Stimulated activated CD4-positive, alpha-beta T cell treated with anti-CD3 and anti-CD28 coated beads, Interleukin-4, amount 100 ng/mL, for 24 hours (primary cell): ENCODE data around the gene ANKIB1.
"Not testable (repeated sequence)": the region's sequence is repeated elsewhere in the genome, so short reads cannot be mapped to it uniquely, and the experiment has no call there.

Source experiments
- DNase-seq: peaks from one replicate; pipeline ENCODE4 v3.0.0-alpha.2; 2020

Gene ANKIB1, protein sequence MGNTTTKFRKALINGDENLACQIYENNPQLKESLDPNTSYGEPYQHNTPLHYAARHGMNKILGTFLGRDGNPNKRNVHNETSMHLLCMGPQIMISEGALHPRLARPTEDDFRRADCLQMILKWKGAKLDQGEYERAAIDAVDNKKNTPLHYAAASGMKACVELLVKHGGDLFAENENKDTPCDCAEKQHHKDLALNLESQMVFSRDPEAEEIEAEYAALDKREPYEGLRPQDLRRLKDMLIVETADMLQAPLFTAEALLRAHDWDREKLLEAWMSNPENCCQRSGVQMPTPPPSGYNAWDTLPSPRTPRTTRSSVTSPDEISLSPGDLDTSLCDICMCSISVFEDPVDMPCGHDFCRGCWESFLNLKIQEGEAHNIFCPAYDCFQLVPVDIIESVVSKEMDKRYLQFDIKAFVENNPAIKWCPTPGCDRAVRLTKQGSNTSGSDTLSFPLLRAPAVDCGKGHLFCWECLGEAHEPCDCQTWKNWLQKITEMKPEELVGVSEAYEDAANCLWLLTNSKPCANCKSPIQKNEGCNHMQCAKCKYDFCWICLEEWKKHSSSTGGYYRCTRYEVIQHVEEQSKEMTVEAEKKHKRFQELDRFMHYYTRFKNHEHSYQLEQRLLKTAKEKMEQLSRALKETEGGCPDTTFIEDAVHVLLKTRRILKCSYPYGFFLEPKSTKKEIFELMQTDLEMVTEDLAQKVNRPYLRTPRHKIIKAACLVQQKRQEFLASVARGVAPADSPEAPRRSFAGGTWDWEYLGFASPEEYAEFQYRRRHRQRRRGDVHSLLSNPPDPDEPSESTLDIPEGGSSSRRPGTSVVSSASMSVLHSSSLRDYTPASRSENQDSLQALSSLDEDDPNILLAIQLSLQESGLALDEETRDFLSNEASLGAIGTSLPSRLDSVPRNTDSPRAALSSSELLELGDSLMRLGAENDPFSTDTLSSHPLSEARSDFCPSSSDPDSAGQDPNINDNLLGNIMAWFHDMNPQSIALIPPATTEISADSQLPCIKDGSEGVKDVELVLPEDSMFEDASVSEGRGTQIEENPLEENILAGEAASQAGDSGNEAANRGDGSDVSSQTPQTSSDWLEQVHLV

DNA sequence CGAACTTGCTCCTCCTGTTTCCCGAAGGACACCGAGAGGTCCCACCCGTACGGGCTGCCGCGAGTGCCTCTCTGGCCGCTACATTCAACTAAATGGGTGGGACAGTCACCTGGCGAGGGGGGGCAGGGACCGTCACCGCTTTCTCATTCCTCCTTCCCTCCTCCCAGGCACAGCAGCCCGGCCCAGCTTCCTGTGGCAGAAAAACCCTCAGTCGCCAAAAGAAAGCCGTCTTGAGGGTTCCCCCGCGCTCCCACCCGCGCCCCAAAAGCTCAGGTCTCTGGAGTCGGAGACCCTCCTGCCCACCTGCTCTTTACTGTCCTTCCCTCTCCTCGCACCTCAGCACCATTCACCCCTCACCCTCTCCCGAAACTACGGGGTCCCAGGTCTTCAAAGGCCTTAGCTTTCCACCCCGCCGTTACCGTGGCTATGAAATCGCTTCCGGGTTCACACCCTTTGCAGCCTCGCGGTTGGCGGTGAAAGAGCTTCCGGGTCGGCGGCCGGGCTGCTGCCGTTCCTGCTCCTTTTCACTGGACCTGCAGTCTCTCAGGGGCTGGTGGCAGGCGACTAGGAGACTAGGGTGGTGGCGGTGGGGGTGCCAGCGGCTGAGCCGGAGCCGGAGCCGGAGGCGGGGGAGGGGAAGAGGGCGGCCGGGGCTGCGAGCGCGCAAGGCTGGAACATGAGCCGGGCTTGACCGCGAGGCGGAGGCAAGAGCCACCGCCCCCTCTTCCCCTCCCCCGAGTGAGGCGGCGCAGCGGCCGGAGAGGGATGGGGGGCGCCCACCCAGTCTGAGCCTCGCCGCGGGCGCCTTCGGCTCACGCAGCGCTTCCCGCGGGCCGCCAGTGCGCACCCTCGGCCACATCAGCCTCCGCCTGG lies at the start of gene ANKIB1, which contains the start of gene KRIT1:
Gene ANKIB1, plus strand, starts transcription at position 488 of the 873 bp plus-strand sequence. CDS start 49,005 bp downstream, outside the sequence.
Gene KRIT1, minus strand, starts transcription at position 428 of the 873 bp plus-strand sequence. CDS start 3,779 bp downstream, outside the sequence.
- DNase-seq = peak; percentile 88

DNA sequence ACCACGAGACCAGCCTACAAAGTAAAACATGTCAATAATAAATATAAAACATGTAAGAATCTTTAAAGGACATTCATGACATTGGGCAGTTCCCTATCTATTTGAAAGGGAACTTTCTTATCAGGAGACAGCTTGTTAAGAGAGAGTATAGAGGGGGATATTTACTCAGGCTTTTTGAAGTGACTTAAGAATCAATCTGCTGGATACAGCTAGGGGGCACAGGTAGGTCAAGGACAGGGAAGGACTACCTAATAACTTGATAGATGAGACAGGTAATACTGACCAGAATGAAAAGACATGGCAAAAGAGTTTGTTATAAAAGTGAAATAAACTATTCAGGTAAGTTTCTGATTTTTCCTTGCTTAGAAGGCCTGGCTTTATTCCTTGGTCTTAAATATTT lies 45.0 kb upstream of the ANKIB1 start:
- DNase-seq = no peak

DNA sequence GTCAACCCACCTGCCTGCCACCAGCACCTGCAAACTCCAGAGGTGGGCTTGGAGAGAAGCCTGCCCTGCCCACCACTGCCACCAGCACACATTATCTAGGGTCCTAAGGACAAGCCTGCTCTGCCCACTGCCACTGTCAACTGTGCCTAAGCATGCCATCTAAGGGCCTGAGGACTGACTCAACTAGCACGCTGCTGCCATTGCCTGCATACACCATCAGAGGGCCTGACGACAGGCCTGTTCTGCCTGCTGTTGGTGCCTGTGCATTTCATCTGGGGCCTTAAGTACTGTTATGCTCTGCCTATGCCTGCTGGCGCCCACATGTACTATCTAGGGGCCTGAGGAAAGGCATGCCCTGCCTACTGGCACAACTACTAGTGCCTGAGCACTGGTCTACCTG lies 39.8 kb upstream of the ANKIB1 start:
- no peak for DNase-seq

DNA sequence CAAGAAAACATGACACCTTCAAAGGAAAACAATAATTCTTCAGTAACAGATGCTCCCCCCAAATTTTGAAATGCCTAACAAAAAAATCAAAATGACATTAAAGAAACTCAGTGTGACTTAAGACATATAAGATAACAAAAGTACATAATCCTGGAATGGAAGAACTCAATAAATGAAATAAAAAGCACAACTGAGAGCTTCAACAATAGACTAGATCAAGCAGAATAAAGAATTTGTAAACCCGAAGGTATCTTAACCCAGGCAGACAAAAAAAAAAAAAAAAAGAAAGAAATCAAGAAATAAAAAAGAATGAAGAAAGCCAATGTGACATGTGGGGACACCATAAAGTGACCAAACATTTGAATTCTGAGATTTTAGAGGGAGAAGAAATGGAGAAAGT lies 39.1 kb upstream of the ANKIB1 start:
- DNase-seq = no peak

DNA sequence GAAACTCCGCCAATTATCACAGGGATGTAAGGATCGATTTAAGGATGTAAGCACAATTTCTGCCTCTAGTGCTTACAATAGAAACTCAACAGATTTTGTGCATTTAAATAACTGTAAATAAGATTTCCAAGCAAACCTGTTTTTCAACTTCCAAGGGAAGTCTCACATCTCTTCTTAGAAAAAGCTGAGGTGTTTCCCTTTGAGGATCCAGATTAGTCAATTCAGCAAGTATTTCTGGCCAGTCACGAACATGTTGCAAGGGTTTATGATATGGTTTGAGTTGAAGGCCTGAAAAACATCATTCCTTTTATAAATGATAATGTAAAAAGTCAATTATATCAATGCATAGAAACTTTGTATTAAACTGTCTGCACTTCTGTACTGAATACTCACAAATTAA lies 24.0 kb upstream of the ANKIB1 start:
- no peak for DNase-seq

DNA sequence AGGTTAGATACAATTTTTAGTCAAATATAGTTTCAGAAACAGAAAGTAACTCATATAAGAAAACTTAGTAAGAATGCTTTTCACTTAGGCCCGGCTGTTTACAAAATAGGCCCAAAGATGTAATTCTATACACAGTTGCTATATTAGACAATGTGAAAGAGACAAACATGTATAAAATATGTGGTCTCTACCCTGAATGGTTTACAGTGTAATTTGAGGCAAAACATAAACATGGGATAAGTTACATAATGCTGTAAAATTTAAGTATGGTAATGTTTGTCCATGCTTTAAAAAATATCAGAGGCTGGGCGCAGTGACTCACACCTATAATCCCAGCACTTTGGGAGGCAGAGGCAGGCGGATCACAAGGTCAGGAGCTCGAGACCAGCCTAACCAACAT lies 18.8 kb upstream of the ANKIB1 start:
- DNase-seq = no peak

DNA sequence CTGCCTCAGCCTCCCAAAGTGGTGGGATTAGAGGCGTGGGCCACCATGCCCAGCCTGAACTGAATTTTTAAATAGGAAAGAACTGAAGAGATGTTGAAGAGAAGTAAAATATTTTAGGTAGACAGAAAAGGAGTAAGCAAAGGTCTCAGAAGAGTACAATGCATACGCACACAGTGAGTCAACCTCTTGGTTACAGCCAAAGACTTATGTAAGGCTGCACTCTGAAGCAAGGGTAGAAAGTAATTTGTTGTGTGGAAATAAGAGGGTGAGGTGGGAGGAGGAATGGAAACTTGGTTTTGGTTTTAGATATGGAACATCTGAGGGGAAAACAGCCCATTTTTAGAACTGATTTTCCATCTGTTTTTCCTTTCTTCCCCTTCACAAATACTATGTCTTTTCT lies 17.7 kb upstream of the ANKIB1 start:
- DNase-seq = no peak

DNA sequence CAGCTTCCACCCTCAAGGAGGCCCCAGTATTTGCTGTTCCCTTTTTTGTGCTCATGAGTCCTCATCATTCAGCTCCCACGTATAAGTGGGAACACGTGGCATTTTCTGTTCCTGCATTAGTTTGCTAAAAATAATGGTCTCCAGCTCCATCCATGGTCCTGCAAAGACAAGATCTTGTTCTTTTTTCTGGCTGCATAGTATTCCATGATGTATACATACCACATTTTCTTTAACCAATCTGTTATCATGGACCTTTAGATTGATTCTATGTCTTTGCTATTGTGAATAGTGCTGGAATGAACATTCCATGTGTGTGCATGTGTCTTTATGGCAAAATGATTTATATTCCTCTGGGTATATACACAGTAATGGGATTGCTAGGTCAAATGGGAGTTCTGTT lies 17.0 kb upstream of the ANKIB1 start:
- DNase-seq = no peak

DNA sequence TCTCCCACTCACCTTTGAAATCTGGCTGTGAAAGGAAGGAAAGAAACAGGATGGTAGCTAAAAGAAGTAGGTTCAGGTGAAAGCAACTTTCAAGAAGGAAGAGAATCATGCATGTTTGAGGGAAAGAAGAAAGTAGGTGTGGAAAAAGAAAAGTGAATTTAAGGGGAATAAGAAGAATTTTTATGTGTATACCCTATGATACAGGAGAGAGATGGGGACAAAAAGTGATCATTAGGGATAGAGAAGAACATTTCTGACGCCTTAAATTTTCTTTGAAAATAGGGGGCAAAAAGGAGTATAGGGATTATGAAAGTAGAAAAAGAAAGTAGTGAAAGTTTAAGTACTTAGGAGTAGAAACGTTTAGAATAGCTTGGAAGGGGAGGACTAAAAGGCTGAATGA lies 15.2 kb upstream of the ANKIB1 start:
- DNase-seq = no peak

DNA sequence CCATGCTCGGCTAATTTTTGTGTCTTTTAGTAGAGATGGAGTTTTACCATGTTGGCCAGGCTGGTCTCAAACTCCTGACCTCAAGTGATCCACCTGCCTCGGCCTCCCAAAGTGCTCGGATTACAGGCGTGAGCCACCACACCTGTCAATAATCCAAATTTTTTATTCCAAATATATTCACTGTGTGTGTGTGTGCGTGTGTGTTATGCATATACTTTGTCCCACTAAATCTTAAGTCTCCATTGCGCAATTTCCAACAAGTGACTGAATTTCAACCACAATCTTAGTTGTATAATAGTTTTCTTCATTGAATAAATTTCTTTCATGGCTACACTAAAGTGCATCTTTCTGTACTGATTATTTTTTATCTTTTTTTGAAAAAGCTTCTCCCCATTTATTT lies 2.8 kb upstream of the ANKIB1 start:
- no peak for DNase-seq

DNA sequence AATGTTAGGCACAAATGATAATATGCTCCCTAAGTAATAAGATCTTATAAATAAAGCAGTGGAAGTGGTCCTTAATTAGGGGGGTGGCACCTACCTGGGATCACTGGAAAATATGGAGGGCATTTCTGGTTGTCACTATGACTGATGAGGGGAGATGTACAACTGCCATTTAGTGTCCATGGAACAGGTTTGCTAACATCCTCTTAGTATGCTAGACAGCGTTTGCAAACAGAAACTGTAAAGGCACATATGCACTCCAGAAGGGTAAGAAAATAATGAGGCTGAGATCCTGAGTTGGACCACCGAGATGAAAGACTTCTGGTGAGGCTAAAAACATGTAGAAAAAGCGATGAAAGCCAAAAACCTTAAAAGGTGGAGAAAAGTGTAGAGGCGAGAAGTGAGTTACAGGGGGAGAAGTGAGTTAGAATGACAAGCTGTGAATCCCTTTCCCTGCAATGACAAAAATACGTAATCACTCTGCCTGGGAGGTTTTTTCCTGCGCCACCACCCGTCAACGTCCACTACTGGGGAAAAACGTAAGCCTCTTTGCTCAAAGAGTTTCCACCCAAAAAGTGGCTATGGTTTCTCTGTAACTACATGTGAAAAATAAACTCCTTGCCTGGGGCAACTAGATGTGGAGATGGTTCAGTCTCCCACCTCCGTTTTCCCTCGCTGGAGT lies 827 bp upstream of the ANKIB1 start:
- no peak for DNase-seq

DNA sequence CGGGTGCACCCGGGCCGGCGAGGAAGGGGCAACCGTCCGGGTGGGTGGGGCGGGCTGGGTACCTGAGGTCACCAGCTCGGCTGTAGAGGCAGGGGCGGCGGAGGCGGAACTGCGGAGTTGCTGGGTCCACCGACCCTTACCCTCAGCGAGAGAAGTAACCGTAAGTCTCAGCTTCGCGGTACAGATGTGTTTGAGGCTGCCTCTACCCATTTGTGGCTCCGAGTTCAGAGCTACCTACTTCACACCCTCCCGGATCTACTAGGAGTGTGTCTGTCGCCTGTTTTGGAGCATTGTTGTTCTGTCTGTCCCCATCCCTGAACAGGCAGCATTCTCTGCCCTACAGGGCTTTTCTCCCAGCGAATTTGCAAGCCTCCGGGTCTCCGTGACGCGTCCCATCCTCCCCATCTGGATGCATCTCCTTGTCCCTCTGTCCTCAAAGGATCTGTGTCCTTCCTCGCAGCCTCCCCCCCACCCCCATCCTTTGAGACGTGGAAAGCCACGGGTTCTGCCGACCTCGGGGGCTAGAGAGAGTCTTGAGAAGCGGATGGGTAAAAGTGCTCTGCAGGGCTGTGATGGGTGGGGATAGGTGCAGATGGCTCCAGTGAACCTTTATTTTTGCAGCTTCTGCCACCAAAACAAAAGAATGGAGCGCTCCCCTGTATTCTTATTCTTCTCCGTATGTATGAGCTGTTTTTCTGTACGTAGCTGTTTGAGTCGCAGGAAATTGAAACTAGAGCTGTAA lies 757 bp downstream of the ANKIB1 start:
- no peak for DNase-seq

DNA sequence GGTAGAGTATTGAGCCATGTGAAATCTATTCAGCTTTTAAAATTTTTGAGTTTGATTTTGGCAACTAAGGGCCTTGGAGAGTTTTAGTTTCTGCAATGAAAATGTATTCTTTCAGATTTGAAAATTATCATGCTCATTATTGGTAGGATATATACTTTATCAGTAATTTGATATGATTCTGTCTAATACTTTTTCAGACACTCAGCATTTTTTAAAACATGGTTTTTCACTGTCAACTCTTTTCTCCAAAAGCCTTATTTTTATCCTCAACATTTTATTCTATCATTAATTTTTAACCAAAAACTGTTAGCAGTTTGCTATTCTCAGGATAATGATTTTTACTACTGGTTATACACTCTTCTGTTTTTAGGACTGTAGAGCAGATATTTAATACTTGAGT lies 4.8 kb downstream of the ANKIB1 start:
- no peak for DNase-seq

DNA sequence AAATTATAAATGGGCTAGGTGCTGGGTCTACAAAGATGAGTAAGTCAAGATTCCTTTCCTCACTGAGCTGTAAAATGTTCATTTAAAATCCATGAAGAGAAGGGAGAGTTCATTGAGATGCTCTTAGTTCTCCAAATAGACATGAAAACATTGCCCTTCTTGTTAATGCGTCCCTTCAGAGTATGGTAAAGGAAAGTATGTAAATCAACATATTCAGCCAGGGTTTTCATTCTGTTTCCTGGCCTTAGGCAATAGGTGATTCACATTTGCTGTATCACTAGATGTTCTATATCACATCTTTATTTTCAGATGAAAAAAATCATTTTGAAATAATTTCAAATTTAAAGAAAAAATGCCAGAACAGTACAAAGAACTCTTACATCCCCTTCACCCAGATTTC lies 5.4 kb downstream of the ANKIB1 start:
- no peak for DNase-seq

DNA sequence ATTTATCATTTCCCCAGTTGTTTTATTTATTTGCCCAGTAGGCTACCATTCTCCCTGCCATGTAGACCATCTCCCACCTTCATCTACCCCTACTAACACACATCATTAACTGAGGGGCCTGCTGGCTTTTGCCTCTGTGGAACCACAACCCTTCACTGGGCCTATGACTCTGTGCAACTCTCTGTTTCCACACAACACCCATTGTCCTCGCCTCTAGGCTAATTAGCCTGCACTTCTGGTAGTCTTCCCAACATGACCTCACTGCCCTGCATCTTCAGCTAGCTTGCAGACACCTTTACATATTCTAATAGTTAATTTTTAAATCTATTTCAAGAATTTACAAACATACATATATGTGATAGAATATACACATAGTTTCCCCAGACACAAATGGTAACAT lies 7.5 kb downstream of the ANKIB1 start:
- no peak for DNase-seq

DNA sequence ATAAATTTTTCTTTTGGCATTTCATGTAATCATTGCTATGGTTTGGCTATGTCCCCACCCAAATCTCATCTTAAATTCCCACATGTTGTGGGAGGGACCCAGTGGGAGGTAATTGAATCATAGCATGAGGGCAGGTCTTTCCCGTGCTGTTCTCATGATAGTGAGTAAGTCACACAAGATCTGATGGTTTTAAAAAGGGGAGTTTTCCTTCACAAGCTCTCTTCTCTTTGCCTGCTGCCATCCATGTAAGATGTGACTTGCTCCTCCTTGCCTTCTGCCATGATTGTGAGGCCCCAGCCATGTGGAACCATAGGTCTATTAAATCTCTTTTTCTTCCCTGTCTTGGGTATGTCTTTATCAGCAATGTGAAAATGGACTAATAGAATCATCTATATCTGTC lies 9.0 kb downstream of the ANKIB1 start:
- not testable (repeated sequence) for DNase-seq

DNA sequence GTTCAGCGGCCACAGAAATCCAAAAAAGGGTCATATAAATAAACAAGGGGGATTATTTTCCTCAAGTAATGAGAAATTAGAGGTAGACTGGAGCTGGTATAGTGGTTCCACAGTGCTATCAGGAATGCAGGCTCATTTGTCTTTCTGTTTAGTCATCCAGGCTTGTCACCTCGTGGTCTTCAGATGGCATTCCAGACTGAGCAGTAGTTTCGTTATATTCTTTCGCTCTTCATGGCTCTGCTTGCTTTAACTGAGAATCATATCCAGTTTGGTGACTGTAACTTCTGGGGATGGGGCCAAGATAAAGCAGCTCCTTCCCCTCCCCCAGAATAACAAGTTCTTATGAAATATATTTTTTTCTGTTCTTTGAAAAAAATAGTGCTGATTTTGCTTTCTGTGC lies 9.5 kb downstream of the ANKIB1 start:
- DNase-seq = no peak

DNA sequence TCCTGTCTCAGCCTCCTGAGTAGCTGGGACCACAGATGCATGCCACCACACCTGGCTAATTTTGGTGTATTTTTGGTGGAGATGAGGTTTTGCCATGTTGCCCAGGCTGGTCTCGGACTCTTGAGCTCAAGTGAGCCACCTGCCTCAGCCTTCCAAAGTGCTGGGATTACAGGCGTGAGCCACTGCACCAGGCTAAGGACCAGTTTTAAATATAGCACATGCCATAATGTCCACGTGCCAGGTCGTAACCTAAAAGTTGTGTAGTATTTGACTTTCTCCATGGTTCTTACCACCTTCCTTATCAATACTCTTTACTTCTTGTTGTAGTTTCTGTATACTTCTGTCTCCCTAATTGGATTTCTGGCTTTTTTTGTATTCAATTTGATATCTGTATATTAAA lies 13.3 kb downstream of the ANKIB1 start:
- no peak for DNase-seq

DNA sequence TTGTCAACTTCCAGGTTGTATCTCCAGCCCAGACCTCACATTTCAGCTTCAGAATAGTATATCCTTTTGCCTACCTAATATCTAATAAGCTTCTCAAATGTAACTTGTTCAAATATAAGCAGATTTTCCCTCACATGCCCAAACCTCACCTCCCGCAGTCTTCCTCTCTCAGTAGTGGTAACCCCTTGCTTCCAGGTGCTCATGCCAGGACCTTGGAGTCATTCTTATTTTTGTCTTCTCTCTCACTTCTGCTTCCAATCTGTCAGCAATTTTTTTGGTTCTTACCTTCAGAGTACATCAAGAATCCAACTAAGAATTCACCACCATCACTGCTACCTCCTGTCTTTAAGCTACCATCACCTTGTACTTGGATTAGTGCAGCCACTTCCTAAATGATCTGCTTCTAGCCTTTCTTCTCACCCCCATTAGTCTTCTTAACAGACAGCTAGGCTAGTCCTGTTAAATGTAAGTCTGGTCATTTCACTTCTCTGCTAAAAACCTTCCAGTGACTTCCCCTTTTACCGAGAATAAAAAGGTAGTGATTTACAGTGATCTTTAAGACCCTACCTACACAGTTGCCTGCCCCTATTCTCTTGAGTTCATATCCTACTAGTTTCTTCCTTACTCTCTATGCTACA lies 14.0 kb downstream of the ANKIB1 start:
- DNase-seq = no peak

DNA sequence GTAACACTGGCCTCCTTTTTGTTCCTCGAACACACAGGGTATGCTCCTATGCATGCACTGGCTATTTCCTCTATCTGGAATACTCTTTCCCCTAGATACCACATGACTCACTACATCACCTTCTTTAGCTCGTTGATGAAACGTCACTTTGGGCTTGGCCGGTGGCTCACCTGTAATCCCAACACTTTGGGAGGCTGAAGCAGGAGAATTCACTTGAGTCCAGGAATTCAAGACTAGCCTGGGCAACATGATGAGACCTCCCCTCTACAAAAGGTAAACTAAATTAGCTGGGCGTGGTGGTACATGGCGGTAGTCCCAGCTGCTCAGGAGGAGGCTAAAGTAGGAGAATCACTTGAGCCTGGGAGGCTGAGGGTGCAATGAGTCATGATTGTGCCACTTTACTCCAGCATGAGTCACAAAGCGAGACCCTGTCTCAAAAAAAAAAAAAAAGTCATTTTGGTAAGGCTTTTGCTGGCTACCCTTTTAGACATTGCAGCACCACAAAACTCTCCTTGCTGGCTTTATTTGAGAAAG lies 14.5 kb downstream of the ANKIB1 start:
- no peak for DNase-seq
